SK-N-MC (cell line): Measurements from ENCODE around the gene PDLIM4.

Source experiments
- EZH2 ChIP-seq: fragments of 200-600 bp; sonication (generic); IDR thresholded peaks from one replicate; pipeline ENCODE4 v1.6.1; 2017; ENCODE audit warnings: antibody characterized with exemption
- POLR2AphosphoS5 ChIP-seq: IDR thresholded peaks from 2 replicates; pipeline ENCODE4 v1.6.1; 2012; ENCODE audit warnings: mild to moderate bottlenecking, low read depth, low read length, borderline replicate concordance

DNA sequence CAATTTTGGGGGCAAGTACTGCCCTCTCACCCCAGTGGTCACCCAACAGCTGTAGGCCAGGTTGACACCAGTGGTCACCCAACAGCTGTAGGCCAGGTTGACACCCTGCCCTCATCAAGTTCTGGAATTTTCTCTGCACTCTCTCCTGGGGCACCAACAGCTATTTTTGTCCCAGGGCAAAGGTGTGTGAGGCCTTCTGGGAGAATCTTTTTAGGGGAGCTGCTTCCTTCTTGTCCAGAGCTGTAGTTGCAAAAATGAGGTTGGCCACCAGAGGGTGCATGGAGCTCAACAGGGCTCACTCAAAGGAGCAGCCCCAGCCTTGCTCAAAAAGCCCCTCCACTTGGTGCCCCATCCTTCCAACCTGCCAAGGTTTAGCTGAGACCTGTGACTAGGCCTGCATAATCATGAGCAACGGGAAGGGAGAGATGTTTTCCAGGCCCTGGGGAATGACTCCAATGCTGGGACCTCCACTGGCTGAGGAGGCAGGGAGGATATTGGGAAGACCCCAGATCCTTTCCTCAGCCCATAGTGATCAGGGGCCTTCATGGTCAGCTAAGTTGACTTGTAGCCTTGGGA is 19.2 kb upstream of the PDLIM4 start:
- no peak for TF ChIP-seq EZH2
- TF ChIP-seq POLR2AphosphoS5, result no peak
